ENCODE data around the gene MVB12A.

The MVB12A gene

DNA sequence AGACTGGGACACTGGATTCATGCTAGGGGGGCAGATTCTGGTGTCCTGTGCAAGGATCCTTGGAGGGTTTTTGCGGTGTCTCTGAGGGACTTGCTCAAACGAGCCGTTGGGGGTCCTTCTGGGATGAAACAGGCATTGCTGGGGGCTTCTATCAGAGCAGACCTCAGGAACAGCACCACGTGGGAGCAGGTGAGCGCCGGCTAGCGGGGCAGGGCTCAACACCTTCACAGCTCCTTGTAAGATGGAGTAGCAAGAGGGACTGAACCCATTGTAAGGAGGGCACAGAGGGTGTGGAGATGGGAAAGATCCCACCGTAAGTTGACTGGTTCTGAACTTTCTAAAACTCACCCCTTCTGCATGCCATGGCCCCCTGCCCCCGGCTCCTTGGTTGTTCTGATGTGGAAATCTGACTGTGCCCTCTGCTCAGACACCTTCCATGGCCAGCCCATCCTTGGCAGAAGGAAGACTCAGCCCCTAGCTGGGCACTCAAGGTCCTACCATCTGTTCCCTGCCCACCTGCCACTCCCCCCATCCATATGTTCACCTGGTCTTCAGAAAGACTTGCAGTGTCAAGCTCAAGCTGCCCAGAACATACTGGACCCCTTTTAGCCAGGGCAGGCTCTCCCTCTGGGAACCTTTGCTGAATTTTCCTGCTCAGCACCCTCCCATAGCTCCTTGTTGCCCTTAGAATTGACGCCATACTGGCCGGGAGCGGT, 51.7 kb downstream of the MVB12A start:
- Histone ChIP-seq H3K9ac (ENCODE audit: low read length) (no peak overlapping the region), H3K4me3 (ENCODE audit: low read length) (peak overlapping the region; percentile 63), H3K27me3 (ENCODE audit: control insufficient read depth, insufficient read depth, low read length) (no peaks in the 10 kb centered on the region), H3K36me3 (ENCODE audit: control insufficient read depth, insufficient read depth, low read length) (no peaks in the 10 kb centered on the region), H3K27ac (ENCODE audit: low read depth, low read length) (no peak overlapping the region), H3K4me1 (ENCODE audit: control insufficient read depth, insufficient read depth, low read length) (peaks cover 16% of the 10 kb centered on the region)

DNA sequence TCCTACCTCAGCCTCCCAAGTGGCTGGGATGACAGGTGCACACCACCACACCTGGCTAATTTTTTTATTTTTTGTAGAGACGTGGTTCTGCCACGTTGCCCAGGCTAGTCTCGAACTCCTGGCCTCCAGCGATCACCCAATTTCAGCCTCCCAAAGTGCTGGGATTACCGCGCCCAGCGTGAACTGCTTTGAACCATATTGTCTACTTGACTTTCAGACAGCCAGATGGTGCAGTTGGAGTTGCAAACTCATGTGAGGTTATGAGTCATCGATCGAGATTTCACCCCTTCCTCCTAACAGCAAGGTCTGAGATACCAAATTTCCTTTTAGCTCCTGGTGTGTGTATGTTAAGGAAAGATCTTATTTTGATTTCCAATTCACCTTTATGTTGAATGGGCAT, 53.2 kb downstream of the MVB12A start:
- Histone ChIP-seq H3K9ac (ENCODE audit: low read length) (no peak overlapping the region), H3K27ac (ENCODE audit: low read depth, low read length) (no peak overlapping the region), H3K36me3 (ENCODE audit: control insufficient read depth, insufficient read depth, low read length) (no peaks in the 10 kb centered on the region), H3K4me1 (ENCODE audit: control insufficient read depth, insufficient read depth, low read length) (peaks cover 16% of the 10 kb centered on the region), H3K27me3 (ENCODE audit: control insufficient read depth, insufficient read depth, low read length) (no peaks in the 10 kb centered on the region), H3K4me3 (ENCODE audit: low read length) (no peak overlapping the region)

All from rectal smooth muscle tissue (tissue), 1 donor.